Head of caudate nucleus (tissue), 42 donors: ENCODE data around the gene PDE3A.

Experiments
- DNase-seq, 42 donors: peaks; one replicate each; pipeline versions ENCODE4 v3.0.0 to v3.0.0-alpha.2; 2020 to 2021; ENCODE audit warnings: mixed read lengths in 7 of 42
- intact Hi-C: fragments of 100-400 bp; cut with DNase I; formaldehyde crosslinking; loops from one replicate; pipeline ENCODE4 v1.15.0; 2022

Gene PDE3A

DNA sequence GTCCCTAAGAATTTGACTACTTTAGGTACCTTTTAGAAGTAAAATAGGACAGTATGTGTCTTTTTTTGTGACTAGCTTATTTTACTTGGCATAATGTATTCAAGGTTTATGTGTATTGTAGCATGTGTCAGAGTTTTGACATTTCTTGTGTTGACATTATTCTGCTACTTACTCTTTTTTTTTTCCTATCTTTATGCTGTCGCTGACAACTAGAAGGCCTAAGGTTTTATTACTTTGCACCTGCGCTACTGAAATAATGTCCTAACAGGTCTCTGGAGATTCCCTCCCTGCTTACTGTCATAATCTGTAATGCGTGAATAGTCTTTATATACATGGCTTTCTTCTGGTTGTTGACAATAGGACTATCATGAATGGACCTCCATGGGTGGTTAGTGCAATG is 43.0 kb downstream of the PDE3A start:
- intact Hi-C loops: no loop called here
- DNase-seq: no peak

DNA sequence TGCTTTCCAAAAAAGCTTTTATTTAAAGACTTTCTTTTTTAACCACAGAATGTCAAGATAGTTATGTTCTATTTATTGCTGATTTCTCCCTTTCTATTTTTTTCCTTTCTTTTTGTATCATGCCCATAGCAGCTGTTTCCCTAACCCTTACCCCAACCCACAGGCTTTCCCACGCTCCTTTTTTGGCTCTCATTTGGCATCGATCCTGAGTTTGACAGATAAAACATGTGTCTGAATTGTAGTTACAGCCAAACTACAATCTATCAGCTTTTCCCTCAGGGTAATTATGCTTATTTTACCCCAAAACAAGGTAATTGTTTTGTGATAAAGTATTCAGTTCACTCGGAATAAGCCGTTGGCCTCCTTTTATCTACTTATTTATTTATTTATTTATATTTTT is 46.7 kb downstream of the PDE3A start:
- no peak for DNase-seq
- intact Hi-C loops: no loop called here

DNA sequence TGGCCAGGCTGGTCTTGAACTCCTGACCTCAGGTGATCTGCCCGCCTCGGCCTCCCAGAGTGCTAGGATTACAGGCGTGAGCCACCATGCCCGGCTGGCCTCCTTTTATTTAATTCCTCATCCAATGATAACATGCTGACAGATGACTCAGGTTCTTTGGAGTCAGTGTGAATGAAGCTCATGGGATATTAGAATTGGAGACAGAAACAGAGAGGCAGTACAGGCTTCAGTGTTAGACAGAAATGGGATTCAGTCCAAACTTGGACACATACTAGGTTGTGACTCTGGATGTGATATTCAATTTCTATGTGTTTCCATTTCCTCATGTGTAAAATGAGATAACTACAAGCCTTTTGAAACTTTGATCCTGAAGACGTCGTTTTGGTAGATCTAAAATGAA is 47.3 kb downstream of the PDE3A start:
- intact Hi-C loops: no loop called here
- DNase-seq: no peak

DNA sequence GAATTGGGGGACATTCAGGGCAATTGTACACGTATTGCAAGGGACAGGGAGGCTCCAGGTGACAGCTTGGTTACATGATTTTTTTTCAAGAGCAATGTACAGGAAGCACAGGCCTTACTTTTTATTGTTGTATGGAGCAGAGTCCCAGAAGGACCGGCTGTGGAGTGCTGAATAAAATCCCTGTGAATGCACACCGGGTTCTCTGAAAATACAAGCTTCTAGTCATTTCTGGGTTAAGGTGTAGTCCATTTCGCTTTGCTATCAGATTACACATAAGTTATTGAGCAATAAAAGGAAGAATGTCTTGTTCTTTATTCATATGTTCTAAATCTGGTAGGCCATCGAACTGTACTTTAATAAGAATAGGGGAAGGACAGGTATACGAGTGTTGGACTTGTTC is 52.2 kb downstream of the PDE3A start:
- no peak for DNase-seq
- intact Hi-C loops: no loop called here

DNA sequence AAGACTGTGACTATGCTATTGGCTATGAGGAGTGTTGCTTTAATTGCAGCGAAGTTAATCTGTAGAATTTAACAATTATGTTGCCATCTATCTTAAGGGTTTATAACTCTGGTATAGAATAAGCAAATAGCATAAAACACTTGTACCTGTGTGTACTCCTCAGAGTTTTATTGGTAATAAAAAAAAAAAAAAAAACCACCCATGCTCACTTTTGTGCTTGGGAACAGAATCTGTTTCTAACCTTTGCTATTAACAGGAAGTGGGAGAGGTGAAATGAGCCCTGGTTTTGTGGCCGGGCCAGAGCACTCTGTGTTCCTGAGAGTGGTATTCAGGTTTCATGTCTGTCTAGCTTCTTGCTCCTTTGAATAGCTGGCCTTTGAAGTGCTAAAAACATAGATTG is 53.1 kb downstream of the PDE3A start:
- no peak for DNase-seq
- intact Hi-C loops: no loop called here

DNA sequence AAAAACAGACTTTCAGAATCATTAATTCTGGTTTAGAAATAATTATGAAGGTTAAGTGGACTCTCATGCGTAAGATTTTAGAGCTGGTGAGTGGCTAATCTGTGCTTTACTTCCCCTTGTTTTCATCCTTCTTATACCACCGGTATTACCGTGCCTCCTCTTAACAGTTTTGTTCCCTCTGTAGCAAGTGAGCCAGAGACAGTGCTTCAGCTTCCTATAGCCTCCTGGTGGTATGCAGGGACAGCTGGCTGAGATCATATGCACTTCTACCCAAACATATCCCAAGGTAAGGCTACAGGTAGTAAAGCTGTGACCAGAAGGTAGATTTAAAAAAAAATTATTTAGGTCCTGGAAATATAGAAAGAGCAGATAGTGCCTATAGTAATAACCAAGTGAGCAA is 55.2 kb downstream of the PDE3A start:
- DNase-seq: no peak
- intact Hi-C loops: no loop called here

DNA sequence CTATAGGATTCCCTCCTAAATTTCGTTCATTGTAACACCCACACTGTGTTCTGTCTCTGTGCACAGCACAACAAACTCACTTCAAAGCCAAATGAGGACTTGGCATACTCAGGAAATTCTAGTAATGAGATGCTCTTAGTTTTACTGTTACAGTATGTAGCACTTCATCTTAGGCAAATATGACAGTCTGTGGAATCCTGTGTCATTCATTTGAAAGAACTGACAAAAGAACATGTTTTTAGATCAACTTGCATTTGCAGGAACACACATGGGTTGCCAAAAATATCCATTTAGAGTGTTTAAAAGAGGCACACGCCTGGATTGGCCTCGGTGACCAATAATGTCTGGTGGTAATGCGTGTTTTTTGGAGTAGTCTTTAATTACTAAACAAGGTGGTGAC is 56.5 kb downstream of the PDE3A start:
- intact Hi-C loops: no loop called here
- no peak for DNase-seq

DNA sequence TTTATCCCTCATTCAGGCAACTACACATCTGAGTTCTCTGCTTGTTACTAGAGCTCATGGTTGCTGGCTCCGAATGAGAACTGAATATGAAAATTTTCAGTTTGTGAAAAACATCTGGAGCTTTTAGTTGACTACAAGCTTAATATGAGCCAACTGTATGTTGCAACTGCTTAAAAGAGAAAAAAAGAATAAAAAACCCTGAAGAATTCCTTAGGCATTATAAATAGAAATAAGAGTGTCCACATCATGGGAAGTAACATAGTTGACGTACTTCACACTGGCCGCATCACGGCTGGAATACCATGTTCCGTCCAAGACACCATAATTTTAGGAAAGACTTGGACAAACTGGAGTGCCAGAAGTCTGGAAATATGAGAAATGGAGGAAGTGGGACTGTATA is 57.9 kb downstream of the PDE3A start:
- intact Hi-C loops: no loop called here
- DNase-seq: no peak

DNA sequence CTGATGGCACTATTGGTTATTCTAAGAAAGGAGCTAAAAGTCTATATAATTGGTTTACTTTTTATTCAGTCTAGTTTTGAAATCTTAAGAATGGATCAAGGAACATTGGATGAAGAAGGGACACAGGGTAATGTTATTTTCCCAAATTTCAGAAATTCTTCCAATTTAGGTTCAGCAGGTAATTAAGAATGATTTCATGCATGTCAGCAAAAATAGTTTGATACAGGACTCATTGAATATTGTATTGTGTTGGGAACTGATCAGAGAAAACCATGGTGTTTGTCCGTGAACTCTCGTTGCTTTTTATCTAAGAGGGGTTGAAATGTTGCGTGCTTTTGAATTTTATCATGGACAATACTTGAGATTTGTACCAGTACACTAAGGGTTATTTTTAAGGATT is 58.6 kb downstream of the PDE3A start:
- intact Hi-C loops: no loop called here
- no peak for DNase-seq

DNA sequence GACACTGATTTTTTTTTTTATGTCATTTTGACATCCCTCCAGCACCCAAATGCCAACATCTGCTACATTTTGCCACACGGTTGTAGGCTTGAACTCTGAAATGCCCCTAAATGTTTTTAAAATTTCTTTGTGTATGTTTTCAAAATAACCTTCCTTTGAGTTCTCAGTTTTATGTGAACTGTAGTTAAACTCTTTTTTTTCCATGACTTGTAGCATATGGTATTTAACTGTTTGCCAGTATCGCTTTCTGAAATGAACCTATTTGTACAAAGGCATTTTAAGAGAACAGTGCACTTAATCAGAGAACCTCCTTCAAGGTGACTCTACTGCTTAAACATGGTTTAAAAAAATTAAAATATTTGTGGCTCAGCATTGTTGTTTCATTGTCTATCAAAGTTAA is 61.5 kb downstream of the PDE3A start:
- no peak for DNase-seq
- intact Hi-C loops: no loop called here

DNA sequence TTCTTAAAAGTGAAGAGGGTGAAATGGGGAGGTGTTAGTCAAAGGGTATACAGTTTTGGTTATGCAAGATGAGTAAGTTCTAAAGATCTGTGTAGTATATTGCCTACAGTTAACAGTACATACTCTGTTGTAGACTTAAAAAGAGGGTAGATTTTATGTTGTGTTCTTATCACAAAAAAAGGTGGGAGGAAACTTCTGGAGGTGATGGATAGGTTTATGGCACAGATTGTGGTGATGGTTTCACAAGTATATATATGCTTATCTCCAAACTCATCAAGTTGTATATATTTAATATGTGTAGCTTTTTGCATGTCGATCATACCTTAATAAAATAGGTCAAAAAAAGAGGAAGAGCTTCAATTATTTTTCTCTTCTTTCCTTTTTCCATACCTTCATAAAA is 64.0 kb downstream of the PDE3A start:
- intact Hi-C loops: no loop called here

DNA sequence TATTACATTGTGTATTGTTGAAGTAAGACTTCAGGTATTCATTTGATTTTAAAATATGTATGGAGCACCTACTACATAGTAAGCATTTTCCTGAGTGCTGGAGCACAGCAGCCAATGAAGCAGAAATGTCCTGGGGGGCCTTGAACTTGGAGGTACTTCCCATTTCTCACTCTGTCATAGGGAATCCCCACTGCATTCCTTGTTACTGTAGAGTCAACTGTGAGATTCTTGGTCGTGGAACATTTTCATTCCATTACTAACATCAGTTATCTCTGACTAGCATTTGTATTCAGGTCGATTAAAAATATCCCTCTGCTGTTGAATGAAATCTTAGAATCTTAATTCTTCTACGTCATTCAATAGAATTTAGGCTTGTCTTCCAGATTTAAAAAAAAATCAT is 66.7 kb downstream of the PDE3A start:
- intact Hi-C loops: no loop called here
- DNase-seq: no peak

More for the DNA sequence above, 64.0 kb downstream of the PDE3A start:
- no peak for DNase-seq

DNA sequence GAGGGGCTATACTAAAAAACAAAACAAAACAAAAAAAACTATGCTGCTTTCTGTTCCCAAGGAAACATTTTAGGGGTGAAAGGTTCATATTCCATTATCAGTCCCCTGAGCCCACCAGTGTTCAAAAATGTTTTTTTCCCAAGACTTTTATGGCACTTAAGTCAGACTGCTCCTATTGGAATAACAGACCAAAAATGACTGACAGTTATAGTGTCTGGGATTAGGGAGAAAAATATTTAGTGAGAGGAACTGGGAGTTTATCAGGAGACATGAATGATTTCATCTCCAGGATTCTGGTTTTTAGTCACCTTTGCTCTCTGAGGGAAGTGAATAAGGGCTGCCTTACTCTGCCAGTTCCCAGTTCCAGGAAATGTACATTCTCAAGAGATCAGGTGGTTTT is 68.0 kb downstream of the PDE3A start:
- intact Hi-C loops: no loop called here
- no peak for DNase-seq

DNA sequence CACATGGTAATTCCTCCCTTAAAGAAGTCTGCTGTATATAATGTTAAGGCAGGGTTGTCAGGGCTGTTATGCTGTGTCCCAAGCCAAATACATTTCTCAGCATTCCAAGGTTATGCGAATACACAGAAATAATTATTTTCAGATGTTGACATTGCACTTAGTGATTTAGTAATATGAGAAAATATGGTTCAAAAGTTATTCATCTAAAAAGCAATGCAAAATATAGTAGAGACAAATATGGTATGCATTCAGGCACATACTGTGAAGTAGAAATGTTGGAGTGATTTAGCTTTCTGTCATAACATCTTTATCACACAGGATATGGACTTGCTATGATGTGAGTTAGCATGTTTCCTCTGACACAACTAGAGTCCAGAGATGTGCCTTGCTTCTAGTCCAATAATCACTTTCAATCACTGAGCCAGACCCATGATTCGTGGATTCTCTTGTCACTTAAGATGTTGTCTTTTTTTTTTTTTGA is 70.0 kb downstream of the PDE3A start:
- intact Hi-C loops: no loop called here
- no peak for DNase-seq

DNA sequence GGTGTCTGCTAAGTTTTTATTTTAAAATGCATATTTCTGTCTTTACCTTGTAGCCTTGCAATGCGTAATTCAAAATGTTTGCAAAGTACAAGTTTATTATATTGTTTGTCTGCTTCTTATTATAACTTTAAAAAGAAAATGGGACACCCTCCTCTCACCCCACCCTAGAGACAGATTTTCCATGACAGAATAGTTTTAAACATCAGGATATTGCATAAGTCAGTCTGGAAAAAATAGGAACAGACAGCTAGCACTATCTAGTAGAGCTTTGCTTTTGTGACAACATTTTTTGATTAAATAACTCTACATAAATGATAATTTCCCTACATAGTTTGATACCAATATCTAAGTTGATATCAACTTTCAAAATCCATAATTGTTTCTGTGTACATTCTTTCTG is 71.3 kb downstream of the PDE3A start:
- intact Hi-C loops: no loop called here
- DNase-seq: no peak

DNA sequence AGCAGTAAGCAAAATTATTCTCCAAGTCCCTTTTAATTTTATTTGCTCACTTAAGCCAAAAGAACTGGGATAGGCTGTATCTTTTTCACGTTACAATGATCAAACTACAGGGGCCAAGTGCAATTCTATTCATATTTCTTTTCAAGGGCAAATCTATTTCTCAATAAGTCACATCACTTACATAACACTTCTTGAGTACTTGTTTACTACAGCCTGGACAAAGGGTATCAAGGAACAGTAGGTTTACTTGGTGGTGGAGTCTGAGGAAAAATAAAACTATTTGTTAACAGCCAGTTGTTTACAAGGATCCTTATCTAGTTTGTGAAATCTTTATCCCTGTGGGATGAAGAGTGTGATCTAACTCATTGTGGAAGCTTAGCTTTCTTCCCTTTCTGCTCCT is 72.1 kb downstream of the PDE3A start:
- no peak for DNase-seq
- intact Hi-C loops: no loop called here

DNA sequence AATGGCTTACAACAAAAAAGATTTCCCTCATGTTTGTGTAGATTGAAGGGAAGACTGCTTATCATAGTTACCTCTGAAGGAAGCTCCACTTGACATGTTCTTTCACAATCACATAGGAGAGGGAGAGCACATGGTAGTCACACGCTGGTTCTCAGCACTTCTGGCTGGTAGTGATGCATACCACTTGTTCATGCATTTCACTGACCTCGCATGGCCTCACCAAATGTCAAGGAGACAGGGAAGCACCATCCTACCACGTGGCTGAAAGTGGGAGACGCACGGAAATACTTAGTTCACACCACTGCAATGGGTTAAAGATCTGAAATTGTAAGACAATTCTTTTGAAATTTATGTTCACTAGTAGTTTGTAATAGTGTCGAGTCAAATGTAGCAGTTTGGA is 74.0 kb downstream of the PDE3A start:
- intact Hi-C loops: no loop called here
- DNase-seq: no peak

DNA sequence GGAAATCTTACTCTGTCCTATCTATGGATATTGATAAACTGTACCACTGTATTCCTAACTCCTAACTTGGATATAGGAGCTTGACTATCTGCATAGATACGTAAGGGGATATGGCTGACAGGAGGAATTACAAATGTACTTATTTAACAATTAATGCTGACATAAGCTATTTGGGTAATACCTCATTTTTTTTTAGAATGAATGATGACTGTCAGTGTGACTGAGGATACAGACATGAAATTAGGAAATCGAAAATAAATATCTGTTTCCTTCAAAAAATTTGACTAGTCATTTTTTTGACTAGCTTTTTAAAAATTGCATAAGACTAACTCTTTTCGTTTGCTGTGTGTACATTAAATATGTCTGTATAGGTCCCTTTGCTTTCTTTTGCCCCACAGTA is 74.9 kb downstream of the PDE3A start:
- intact Hi-C loops: no loop called here
- DNase-seq: no peak

DNA sequence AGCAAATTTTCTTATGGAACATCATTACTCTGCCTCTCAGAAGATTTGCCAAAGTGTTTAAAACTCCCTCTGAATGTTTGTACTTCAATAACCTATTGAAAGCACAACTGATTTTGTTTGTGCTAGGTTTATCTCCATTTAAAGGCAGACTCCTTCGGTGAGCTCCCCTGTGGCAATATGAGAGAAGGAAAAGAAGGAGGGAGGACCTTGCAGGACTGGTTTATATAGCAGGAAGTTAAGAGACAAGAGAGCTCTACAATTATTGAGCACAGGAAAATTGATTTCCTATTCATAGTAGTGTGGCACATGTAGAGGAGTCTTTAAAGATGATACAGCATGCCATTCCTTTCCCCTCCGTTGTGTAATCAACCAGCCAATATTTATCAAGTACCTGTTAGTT is 75.5 kb downstream of the PDE3A start:
- DNase-seq: no peak
- intact Hi-C loops: no loop called here

DNA sequence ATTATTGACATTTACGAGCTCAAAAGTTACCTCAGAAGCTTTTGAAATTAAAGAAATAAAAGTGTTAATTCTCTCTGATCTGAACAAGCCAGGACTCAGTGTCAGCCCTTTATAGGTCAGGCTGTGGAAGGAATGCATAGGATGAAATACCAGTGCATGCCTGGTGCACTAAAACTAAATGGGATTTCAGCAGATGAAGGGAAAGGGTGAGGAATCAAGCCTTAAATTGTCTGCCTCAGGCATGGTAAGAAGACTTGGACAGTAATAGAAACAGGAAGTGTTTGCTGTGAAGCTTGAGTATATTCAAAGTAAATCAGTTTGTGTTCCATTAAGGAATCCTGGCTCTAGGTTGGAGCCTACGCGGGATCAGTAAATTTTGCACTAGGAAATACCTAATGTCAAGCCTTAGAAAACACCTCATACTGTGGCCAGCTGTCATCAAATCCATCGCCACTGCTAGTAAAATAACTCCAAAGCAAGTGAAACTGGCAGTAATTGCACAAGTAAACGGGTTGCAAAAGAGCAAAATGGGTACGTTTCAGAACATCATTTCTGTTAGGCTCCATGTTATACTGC is 76.3 kb downstream of the PDE3A start:
- intact Hi-C loops: no loop called here
- no peak for DNase-seq

DNA sequence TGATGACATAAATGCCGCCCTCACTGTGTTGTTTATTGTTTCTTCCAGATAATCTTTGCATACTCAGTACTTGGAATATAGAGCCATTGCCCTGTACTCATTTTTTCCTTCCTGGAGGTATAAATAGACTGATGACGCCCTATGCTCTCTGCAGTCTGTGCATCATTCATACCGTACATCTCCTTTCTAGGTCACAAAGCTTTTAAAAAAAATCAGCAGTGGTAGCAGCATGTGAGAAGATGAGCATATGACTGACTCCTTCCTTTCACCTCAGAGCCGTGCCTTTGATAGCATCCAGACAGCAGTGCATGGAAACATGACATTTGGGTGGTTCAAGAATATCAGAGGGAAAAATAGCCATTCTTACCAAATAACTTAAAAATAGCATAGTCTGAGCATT is 77.3 kb downstream of the PDE3A start:
- intact Hi-C loops: no loop called here
- DNase-seq: peak in 1 of 42 donors; percentile 11

DNA sequence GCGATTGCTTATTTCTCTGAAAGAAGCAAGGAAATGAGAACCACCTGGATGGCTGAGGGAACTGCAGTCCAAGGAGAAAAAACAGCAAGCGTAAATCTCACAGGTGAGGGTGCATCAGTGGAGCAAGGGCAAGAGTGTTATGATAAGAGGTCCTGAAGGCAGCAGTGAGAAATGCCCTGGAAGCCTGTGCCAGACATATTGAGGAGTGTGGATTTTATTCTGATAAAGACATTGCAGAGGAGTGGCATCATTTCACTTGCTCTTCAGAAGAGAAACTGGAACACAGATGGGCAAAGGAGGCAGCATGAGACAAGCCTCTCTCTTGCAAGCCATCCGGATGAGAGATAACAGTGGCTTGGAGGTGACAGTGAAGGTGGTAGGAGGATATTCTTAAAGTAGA is 78.5 kb downstream of the PDE3A start:
- intact Hi-C loops: no loop called here

More for the DNA sequence above, 78.5 kb downstream of the PDE3A start:
- DNase-seq: no peak
